HG03457 (cell line): ENCODE data around the gene MIPEP.
"Not testable (repeated sequence)": the region's sequence is repeated elsewhere in the genome, so short reads cannot be mapped to it uniquely, and the experiment has no call there.

ENCODE experiments used
- ATAC-seq: cut with Tn5 transposase; IDR thresholded peaks from one replicate; pipeline ENCODE4 v1.9.1; 2021; ENCODE audit warnings: moderate number of reproducible peaks; ENCODE audit not compliant: unreplicated experiment

MIPEP gene

GRCh38 chr13:23889615-23890607 is 711 bp upstream of the MIPEP start:
- ATAC-seq = no peak

DNA sequence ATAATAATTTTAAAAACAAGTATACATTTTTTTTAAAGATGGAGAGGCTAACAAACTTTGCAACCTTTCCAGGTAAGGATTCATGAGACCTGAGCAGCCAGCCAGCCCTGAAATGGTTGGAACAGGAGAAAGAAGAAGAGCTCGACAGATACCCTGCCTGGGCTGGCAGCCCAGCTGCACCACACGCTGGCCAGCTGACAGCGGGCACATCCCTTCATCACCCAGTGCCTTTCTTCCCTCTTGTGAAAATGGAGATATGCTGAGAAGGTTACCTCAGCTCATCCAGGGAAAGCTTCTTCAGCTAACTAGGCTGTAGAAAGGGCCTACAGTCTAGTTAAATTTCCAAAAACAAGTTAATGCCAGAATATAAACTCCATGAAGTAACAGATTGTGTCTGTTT is 4.8 kb downstream of the MIPEP start:
- ATAC-seq = not testable (repeated sequence)

GRCh38 chr13:23883255-23883654 is 5.9 kb downstream of the MIPEP start:
- ATAC-seq = no peak

DNA sequence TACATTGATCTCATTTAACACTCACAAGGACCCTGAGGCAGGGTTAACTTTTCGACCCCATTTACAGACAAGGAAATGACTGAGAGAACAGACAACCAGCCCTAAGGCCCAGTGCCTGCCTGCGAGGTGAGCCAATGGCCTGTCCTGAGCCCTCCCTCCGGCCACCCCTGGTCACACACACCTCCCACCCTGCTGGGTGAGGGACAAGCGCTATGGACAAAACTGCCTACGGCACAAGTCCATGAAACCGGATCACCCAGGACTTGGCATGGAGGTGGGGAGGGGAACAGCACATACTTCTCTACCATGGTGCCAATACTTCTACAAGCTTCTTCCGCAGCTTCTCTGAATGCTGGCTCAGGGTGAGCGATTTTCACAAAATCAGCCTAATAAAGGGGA is 7.8 kb downstream of the MIPEP start:
- not testable (repeated sequence) for ATAC-seq

DNA sequence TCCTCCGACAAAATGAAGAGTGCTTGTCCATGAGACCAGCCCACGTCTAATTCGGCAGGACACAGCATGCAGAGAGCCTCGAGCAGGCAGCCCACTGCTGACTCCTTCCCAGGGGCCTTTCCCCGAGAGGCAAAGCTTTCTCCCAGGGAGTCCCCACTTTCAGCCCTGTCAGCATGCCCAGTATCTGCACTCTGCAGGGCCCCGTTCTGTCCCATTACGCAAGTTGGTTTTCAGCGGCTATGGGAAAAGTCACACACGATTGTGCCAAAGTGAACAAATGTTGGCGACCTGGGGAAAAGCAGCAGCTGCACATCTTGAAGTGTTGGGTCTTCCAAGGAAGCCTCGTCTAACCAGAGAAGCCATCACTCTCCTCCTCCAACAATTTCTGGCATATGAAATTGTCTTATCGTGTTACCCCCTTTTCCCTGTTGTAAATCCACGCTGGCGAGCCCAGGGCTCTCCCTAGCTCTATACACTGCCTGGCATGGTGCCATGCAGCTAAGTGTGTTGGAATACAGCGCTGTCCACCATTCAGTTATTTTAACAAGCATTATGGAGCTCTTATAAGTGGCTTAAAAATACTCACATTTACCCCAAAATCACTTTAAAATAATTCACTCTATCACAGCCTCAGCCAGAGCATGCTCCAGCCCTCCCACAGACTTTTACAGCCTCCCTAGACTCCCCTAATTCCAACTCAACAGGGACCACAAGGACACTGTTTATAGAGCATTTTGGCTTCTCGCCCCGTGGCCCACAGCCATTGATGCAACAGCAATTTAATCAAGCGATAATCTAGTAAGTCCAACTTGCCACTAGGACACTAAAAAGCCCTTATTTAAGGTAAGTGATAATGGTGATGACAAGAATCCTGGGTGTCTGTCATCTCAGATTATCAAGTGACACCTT is 8.5 kb downstream of the MIPEP start:
- ATAC-seq = not testable (repeated sequence)

GRCh38 chr13:23877286-23877685 is 11.9 kb downstream of the MIPEP start:
- ATAC-seq = no peak

GRCh38 chr13:23876265-23876664 is 12.9 kb downstream of the MIPEP start:
- ATAC-seq = no peak

GRCh38 chr13:23871616-23872220 is 17.5 kb downstream of the MIPEP start:
- no peak for ATAC-seq

DNA sequence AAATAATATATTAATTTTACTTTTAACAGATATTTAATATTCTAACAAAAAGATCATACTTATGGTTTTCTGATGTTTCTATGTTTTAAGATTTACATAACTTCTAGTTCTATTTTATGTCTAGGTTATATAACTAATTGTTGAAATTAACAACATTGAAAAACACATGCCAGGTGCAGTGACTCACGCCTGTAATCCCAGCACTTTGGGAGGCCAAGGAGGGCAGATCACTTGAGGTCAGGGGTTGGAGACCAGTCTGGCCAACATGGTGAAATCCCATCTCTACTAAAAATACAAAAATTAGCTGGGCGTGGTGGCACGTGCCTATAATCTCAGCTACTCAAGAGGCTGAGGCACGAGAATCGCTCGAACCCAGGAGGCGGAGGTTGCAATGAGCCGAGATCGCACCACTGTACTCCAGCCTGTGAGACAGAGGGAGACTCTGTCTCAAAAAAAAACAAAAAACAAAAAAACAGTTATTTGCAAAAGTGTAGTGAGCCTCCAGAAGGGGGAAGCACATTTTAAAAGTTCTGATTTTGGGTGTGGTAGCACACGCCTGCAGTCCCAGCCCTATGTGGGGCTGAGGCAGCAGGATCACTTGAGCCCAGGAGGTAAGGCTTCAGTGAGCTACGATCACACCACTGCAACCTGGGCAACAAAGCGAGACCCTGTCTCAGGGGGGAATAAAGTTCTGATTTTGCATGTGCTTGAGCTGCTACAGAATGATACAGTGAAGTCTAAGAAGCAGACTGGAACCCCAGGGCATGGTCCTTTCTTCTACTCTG is 18.7 kb downstream of the MIPEP start:
- no peak for ATAC-seq

GRCh38 chr13:23868521-23868920 is 20.7 kb downstream of the MIPEP start:
- no peak for ATAC-seq

GRCh38 chr13:23867027-23867491 is 22.1 kb downstream of the MIPEP start:
- no peak for ATAC-seq

DNA sequence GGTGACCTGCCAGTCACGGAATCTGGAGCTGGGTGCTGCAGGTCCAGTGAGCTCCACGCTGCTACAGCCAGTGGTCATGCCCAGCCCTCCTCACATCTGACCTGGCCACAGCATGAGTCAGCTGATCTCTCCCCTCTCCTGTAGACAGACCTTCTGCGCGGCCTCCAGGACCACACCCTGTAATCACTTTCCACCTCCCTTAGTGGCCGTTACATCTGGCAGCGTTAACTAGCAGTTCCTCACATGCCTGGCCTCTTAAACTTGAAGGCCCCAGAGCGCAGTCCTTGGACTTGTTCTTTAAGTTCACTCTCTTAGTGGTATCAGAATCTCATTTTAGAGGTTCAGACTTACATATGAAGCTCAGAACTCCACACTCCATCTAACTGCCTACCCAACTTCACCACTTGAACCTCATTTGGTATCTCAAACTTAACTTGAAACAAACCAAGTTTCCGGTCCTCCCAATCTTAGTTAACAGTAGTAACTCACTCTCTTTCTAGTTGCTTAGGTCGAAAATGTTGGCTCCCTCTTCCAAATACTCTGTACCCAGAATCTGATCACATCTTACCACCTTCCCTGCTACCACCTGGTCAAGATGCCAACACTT is 22.7 kb downstream of the MIPEP start:
- no peak for ATAC-seq

DNA sequence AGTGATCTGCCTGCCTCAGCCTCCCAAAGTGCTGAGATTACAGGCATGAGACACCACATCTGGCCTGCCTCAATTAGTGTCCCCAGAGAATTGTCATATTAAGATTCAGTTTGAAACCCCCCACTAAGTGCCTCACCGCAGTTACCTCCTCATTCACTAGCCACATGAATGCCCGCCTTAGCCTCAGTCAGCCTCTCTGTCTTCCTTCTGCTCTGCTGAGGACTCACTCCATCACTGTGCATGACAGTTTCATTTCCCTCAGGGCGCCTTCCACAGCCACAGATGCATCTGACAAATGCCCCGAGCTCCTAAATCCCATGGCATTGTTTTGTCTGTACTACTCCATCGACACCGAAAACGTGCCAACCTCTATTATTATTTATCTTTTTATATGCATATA is 23.3 kb downstream of the MIPEP start:
- no peak for ATAC-seq

DNA sequence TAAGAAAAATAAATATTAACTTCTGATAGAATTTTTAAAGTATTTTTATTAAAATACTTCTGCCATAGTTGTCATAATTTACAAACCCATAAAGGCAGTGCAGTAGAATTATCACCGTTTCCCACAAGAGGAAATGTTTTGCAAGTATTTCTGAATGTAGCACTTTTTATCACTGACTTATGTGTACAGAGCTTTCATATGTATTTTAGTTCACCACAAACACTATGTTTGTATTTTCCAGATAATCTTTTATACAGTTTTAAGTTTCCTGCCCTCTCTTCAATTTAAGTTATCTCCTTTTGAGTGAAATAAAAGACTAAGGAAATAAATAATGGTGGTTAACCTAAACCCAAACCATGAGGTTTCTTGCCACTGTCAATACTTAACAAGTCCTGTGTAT is 24.2 kb downstream of the MIPEP start:
- ATAC-seq = no peak

DNA sequence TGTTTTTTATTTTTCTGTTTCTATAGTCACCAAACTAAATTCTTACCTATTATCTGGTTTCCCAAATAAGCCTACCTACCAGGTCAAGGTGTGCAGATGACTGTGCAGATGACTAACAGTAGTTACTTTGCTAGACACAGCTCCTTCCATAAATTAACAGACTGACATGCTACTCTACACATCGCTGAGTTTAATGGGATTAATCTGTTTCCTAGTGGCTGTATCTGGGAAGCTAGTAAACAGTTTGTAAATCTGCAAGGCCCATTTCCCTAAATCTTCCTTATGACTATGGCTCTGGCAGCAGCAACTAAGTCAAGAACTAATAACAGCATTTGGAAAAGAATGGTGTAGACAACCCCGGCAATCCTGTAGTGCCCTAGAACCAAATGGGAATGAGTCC is 27.9 kb downstream of the MIPEP start:
- ATAC-seq = no peak

GRCh38 chr13:23859904-23860303 is 29.3 kb downstream of the MIPEP start:
- ATAC-seq = no peak

GRCh38 chr13:23859455-23859854 is 29.7 kb downstream of the MIPEP start:
- no peak for ATAC-seq

DNA sequence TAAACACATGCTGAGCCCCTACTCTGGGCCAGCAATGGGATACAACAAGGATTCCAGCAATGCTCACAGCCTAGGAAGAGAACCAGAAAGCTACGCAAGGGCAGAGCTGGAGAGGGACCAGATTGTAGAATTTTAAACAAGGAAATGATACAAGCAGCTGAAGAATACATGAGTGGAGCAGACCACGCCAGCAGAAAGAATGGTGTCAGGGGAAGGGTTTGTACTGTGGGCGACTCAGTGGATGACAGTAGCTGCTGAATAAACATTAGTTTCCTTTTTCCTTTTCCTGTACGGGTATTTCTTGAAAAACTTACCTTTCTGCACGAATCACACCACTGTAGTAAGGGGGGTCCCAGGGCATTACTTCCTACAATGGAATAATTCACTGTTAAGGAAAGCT is 30.7 kb downstream of the MIPEP start:
- no peak for ATAC-seq

- no peak for ATAC-seq
Observed at GRCh38 chr13:23856008-23856750, 33.0 kb downstream of the MIPEP start.
